Measurements from ENCODE around the gene FGD1. TPM values are rescaled to one million over a fixed set of nuclear protein-coding genes. Genes with fewer than 3 reads are reported as not detected.

Gene FGD1
- 2.0 and 4.6 TPM in 2 replicates for total RNA-seq

DNA sequence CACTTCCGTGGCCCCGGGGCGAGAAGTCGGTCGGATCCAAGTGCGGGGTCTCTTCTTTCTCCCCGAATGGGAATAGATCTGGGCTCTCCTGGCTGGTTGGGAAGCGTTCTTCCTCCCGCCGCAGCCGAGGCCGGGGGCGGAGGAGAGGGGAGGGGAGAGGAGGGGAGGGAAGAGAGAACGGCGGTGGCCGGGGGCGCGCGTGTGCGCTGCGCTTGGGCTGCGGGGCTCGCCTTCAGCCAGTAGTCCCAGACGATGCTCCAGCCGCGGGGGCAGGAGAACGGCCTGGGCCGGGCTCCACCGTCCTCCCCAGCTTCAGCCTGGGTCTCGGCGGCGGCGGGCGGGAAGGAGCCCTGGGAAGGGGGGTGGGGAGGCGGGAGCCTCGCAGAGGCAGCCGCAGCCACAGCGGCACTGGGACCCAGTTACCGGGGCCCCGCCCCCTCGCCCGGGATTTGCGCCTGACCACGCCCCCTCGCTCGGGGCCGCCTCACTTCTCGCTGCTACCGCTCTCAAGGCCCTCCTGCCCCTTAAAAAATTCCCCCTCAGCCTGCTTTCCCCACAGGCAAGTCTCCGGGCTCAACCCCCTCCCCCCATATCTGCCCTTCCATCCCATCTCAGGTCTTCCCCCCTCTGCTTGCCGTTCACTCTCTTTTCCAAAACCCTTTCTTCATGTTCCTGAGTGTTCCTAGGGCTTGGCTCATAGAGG, at the start of gene FGD1:
TSS of gene FGD1 (minus strand) at position 421 of the 703 bp plus-strand sequence. CDS start 802 bp downstream, outside the sequence.

DNA sequence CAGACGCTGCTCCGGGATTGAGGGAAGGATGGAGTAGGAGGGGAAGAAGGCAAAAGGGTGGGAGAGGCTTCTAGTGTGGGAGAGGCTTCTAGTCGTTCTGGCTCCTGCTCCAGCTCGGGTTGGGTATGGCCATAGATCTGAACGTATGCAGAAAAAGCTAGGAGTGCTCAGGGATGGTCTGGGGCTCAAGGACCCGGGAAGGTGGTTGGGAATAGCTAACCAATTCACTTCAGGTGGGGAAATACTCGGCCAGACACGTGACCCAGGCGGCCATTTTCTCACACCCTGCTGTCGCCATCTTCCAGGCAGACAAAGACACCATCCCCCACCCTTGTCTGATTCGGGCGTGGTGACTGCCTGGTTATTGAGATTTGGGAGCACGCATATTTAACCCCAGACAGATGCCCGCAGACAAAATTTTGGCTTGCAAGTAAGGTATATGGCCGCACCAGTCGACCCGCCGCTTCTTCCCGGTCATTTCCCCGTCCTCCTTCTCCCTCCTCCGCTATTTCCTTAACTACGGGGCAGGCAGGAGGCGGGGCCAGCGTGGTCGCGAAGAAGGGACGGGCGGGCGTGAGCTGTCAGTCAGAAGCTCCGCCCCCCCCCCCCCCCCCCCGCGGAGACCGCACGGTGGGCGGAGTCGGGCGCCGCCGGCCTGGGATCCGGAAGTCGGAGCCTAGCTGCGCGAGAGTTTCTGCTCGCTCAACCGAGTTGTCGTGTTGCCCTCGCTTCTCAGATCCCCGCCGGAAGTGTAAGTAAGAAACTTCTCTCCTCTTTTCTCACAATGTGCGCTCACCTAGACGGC, 33.7 kb upstream of the FGD1 start, which contains the start of gene GNL3L:
TSS of gene GNL3L (plus strand) at position 668 of the 805 bp plus-strand sequence. CDS start 2,348 bp downstream, outside the sequence.

GRCh38 chrX:54439960-54440871, 55.8 kb downstream of the FGD1 start, which contains the start of gene TSR2:
TSS of gene TSR2 (plus strand) at chrX:54440404. CDS start at chrX:54440422, 18 bp downstream.

Other genes with a start within 250 kb of the FGD1 start
- gene WNK3, start 138.2 kb downstream of the FGD1 start, total RNA-seq = 0.38 and 1.1 TPM in 2 replicates
- gene TSR2, start 55.8 kb downstream of the FGD1 start, total RNA-seq = 10.4 and 19.2 TPM in 2 replicates
- gene GNL3L, start 34.0 kb upstream of the FGD1 start, total RNA-seq = 19.7 and 44.9 TPM in 2 replicates

Measured in regular cardiac myocyte (primary cell).